ENCODE data around the gene YOD1.
A peak's percentile ranks its signal among the peaks of the same experiment; 100 is the strongest.

The YOD1 gene
- long read RNA-seq, full-length matches to known transcripts: 14 of 15 reads
- long read RNA-seq, partial matches to known transcripts: 0 of 15 reads
- long read RNA-seq, other reads (novel, unspliced or antisense): 1 of 15 reads

GRCh38 chr1:207051191-207051943 is at the start of gene YOD1:
Gene YOD1, minus strand, starts transcription at chr1:207051208. Its CDS starts 178 bp downstream, at chr1:207051030.
- TF ChIP-seq CTCF (IDR thresholded peaks at IDR 0.05; ENCODE audit: insufficient read depth, low read length): no peak
- no peak for TF ChIP-seq SPI1 (IDR thresholded peaks at IDR 0.05; ENCODE audit: borderline replicate concordance, low read depth)
- no peak for TF ChIP-seq POLR2AphosphoS5 (IDR thresholded peaks at IDR 0.05; ENCODE audit: low read depth)
- no peak for TF ChIP-seq GABPA (IDR thresholded peaks at IDR 0.05; ENCODE audit: low read depth)
- TF ChIP-seq REST (IDR thresholded peaks at IDR 0.05; ENCODE audit: insufficient replicate concordance, low read depth): no peak
- Histone ChIP-seq H3K27me3 (ENCODE audit: insufficient read depth, poor library complexity, severe bottlenecking) (no peaks in the 10 kb centered on the region), H3K27ac (replicated peaks) (peak within 1 kb of the TSS; percentile 79), H3K4me3 (replicated peaks; ENCODE audit: insufficient read depth, low read length) (peak within 1 kb of the TSS; percentile 96)
- DNase-seq (ENCODE audit: low read depth in 1 of 2, low spot score in 1 of 2): no peak

DNA sequence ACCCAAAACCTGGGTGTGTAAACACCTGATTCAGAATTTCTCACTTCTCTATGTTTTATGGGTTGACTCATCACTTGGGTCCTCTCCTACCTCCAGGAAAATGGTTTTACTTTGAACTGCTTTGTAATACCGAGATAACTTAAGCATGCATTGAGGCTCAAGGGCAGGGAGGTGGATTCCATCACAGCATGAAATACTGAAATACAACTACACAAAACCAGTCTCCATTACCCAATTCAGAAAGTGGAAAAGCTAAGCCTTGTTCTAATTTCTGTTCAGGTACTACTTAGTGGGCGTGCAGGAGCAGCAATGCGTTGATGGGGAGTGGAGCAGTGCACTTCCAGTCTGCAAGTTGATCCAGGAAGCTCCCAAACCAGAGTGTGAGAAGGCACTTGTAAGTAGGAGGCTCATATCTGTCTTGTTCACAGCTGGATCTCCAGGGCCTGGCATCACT is 46.9 kb upstream of the YOD1 start:
- H3K27me3 ChIP-seq (ENCODE audit: insufficient read depth, poor library complexity, severe bottlenecking): no peaks in the 10 kb centered on the region
- H3K4me3 ChIP-seq (replicated peaks; ENCODE audit: insufficient read depth, low read length): no peak overlapping the region
- H3K27ac ChIP-seq (replicated peaks): no peak overlapping the region
- TF ChIP-seq SPI1 (IDR thresholded peaks at IDR 0.05; ENCODE audit: borderline replicate concordance, low read depth): no peak
- TF ChIP-seq CTCF (IDR thresholded peaks at IDR 0.05; ENCODE audit: insufficient read depth, low read length): no peak
- TF ChIP-seq GABPA (IDR thresholded peaks at IDR 0.05; ENCODE audit: low read depth): no peak
- TF ChIP-seq REST (IDR thresholded peaks at IDR 0.05; ENCODE audit: insufficient replicate concordance, low read depth): no peak
- no peak for TF ChIP-seq POLR2AphosphoS5 (IDR thresholded peaks at IDR 0.05; ENCODE audit: low read depth)
- DNase-seq (ENCODE audit: low read depth in 1 of 2, low spot score in 1 of 2): no peak

GRCh38 chr1:207093944-207094343 is 42.9 kb upstream of the YOD1 start:
- DNase-seq (ENCODE audit: low read depth in 1 of 2, low spot score in 1 of 2): no peak
- no peak for TF ChIP-seq REST (IDR thresholded peaks at IDR 0.05; ENCODE audit: insufficient replicate concordance, low read depth)
- no peak for TF ChIP-seq SPI1 (IDR thresholded peaks at IDR 0.05; ENCODE audit: borderline replicate concordance, low read depth)
- TF ChIP-seq GABPA (IDR thresholded peaks at IDR 0.05; ENCODE audit: low read depth): no peak
- no peak for TF ChIP-seq CTCF (IDR thresholded peaks at IDR 0.05; ENCODE audit: insufficient read depth, low read length)
- TF ChIP-seq POLR2AphosphoS5 (IDR thresholded peaks at IDR 0.05; ENCODE audit: low read depth): no peak
- Histone ChIP-seq H3K27me3 (ENCODE audit: insufficient read depth, poor library complexity, severe bottlenecking) (no peaks in the 10 kb centered on the region), H3K27ac (replicated peaks) (no peak overlapping the region), H3K4me3 (replicated peaks; ENCODE audit: insufficient read depth, low read length) (no peak overlapping the region)
